Tibial nerve (tissue), 3 donors: ENCODE data around the gene UBL5.

ENCODE experiments used
- CTCF ChIP-seq, 5 experiments: fragments of 200-600 bp in 3 of 5; fragments of 450-650 bp in 2 of 5; sonication (generic) in 3 of 5; IDR thresholded peaks; one replicate each; pipeline ENCODE4 v1.5.1; 2016 to 2019; ENCODE audit warnings: antibody characterized with exemption in 5 of 5, mild to moderate bottlenecking in 3 of 5, moderate library complexity in 2 of 5
- POLR2A ChIP-seq, 2 donors: fragments of 450-650 bp; IDR thresholded peaks; one replicate each; pipeline ENCODE4 v1.6.1; 2017; ENCODE audit warnings: antibody characterized with exemption in 2 of 2, mild to moderate bottlenecking in 2 of 2, moderate library complexity in 2 of 2

GRCh38 chr19:9791552-9792205 is 36.0 kb upstream of the UBL5 start:
- TF ChIP-seq CTCF (IDR thresholded peaks at IDR 0.05) (no peak), POLR2A (IDR thresholded peaks at IDR 0.05) (peak in 1 of 2 donors; percentile 53)
